ENCODE measurements around the gene SMYD3. TPM values are rescaled to one million over a fixed set of nuclear protein-coding genes. Genes with fewer than 3 reads are reported as not detected.
A peak's percentile ranks its signal among the peaks of the same experiment; 100 is the strongest.

SMYD3 gene
- total and polyA plus RNA-seq, 2 experiments from 2014 or later = 30.8 to 68.5 TPM

DNA sequence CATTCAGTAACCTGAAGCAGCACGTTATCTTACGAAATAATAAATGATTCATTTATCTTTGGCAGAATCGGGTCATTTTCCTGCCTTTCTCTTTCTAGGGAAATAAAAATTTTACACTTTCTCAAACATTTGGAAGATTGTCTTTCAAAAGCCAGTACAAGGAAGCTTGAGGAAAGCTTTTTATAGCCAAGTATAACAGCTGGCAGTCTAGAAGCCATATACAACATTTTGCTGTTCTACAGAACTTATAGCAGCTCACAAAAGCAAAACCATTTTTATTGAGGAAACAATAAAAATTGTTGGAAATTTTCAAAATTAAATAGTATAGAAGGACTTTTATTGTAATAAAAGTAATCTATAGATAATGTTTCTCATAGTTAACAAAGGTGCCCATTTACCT lies 448.6 kb downstream of the SMYD3 start:
- H4K20me1 ChIP-seq (ENCODE audit: insufficient read depth, poor library complexity, severe bottlenecking) = no peaks in the 10 kb centered on the region
- no peak overlapping the region for H3K4me2 ChIP-seq
- H3K4me3 ChIP-seq = no peak overlapping the region
- H3K27me3 ChIP-seq = no peaks in the 10 kb centered on the region
- H3K9me3 ChIP-seq (ENCODE audit: low read depth) = no peaks in the 10 kb centered on the region
- TF ChIP-seq EZH2phosphoT487 (IDR thresholded peaks at IDR 0.05; ENCODE audit: low read depth, severe bottlenecking, unreplicated experiment) = no peak
- TF ChIP-seq EZH2 (IDR thresholded peaks at IDR 0.05; ENCODE audit: borderline replicate concordance) = no peak
- TF ChIP-seq, protein P1, sequence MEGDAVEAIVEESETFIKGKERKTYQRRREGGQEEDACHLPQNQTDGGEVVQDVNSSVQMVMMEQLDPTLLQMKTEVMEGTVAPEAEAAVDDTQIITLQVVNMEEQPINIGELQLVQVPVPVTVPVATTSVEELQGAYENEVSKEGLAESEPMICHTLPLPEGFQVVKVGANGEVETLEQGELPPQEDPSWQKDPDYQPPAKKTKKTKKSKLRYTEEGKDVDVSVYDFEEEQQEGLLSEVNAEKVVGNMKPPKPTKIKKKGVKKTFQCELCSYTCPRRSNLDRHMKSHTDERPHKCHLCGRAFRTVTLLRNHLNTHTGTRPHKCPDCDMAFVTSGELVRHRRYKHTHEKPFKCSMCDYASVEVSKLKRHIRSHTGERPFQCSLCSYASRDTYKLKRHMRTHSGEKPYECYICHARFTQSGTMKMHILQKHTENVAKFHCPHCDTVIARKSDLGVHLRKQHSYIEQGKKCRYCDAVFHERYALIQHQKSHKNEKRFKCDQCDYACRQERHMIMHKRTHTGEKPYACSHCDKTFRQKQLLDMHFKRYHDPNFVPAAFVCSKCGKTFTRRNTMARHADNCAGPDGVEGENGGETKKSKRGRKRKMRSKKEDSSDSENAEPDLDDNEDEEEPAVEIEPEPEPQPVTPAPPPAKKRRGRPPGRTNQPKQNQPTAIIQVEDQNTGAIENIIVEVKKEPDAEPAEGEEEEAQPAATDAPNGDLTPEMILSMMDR (IDR thresholded peaks at IDR 0.05; ENCODE audit: poor library complexity) = no peak
- H3K27ac ChIP-seq = no peak overlapping the region
- H3K4me1 ChIP-seq (ENCODE audit: insufficient read depth) = no peaks in the 10 kb centered on the region
- H3K9me2 ChIP-seq (replicated peaks; ENCODE audit: insufficient read depth) = no peaks in the 10 kb centered on the region
- WGBS (ENCODE audit: low lambda C conversion rate, missing lambda C conversion rate) = 72% methylated on average over 3 of the region's 3 CpGs
- H3K79me2 ChIP-seq = no peaks in the 10 kb centered on the region
- H3K36me3 ChIP-seq (replicated peaks; ENCODE audit: insufficient read depth, low read depth) = no peaks in the 10 kb centered on the region
- H2AFZ ChIP-seq = no peak overlapping the region
- no peak for DNase-seq (ENCODE audit: low spot score)

DNA sequence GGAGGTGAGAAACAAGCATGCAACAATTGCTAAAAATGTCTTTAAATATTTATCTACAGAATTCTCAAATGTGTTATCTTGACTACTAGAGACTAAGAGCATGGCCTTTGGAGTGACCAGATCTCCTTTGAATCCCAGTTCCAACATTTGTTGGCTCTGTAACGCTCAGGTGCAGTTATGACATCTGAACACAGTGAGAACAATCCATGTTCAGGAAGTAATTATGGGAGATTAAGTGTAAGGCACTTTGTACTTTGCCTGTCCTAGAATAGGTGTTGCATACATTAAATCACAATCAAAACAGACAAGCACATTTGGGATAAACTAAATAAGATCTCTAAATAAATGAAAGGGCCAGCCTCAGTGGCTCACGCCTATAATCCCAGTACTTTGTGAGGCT lies 454.5 kb downstream of the SMYD3 start:
- Histone ChIP-seq H3K9me2 (replicated peaks; ENCODE audit: insufficient read depth) (no peaks in the 10 kb centered on the region), H3K36me3 (replicated peaks; ENCODE audit: insufficient read depth, low read depth) (no peaks in the 10 kb centered on the region), H3K4me2 (no peak overlapping the region), H3K27me3 (no peaks in the 10 kb centered on the region), H3K27ac (peak overlapping the region; percentile 7), H3K79me2 (no peaks in the 10 kb centered on the region), H2AFZ (no peak overlapping the region), H4K20me1 (ENCODE audit: insufficient read depth, poor library complexity, severe bottlenecking) (no peaks in the 10 kb centered on the region), H3K9me3 (ENCODE audit: low read depth) (no peaks in the 10 kb centered on the region), H3K4me3 (no peak overlapping the region), H3K4me1 (ENCODE audit: insufficient read depth) (no peaks in the 10 kb centered on the region)
- DNase-seq (ENCODE audit: low spot score) = no peak
- TF ChIP-seq, protein P1 (IDR thresholded peaks at IDR 0.05; ENCODE audit: poor library complexity) = no peak
- TF ChIP-seq EZH2 (IDR thresholded peaks at IDR 0.05; ENCODE audit: borderline replicate concordance) = no peak
- no peak for TF ChIP-seq EZH2phosphoT487 (IDR thresholded peaks at IDR 0.05; ENCODE audit: low read depth, severe bottlenecking, unreplicated experiment)
- 63% methylated on average over 2 of the region's 2 CpGs for WGBS (ENCODE audit: low lambda C conversion rate, missing lambda C conversion rate)

DNA sequence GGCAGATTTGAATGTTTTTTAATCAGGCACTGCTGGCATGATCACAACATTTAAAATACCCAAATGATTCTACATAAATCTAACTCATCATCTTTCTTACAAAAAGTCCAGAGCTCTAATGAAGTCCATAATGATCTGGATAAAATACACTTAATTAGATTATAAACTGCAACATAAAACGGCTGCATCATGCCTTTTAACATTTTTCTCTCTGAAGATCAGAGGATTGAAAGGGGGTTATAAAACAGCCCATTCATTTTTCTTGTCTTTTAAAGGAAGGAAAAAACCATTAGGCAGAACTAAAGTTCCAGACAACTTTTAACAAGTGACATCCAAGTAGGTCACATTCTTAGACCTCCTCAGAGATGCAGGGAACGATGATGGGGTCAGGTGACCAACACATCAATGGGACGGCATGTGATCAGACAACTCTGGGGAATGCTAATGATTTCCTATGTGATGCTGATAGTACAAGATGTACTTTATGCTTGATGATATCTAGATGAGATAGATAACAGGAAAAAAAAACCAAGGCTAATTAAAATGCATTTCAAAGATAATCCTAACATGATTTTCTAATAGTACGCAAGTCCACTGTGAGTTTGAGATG lies 455.1 kb downstream of the SMYD3 start:
- WGBS (ENCODE audit: low lambda C conversion rate, missing lambda C conversion rate) = 60% methylated on average over 4 of the region's 4 CpGs
- no peaks in the 10 kb centered on the region for H3K36me3 ChIP-seq (replicated peaks; ENCODE audit: insufficient read depth, low read depth)

More for the DNA sequence above, 455.1 kb downstream of the SMYD3 start:
- TF ChIP-seq EZH2 (IDR thresholded peaks at IDR 0.05; ENCODE audit: borderline replicate concordance) (no peak), EZH2phosphoT487 (IDR thresholded peaks at IDR 0.05; ENCODE audit: low read depth, severe bottlenecking, unreplicated experiment) (no peak)
- TF ChIP-seq, protein P1 (IDR thresholded peaks at IDR 0.05; ENCODE audit: poor library complexity) = no peak
- Histone ChIP-seq H3K9me2 (replicated peaks; ENCODE audit: insufficient read depth) (no peaks in the 10 kb centered on the region), H3K4me2 (no peak overlapping the region), H3K9me3 (ENCODE audit: low read depth) (no peaks in the 10 kb centered on the region), H2AFZ (no peak overlapping the region), H3K4me1 (ENCODE audit: insufficient read depth) (no peaks in the 10 kb centered on the region), H3K27me3 (no peaks in the 10 kb centered on the region), H3K4me3 (no peak overlapping the region), H4K20me1 (ENCODE audit: insufficient read depth, poor library complexity, severe bottlenecking) (no peaks in the 10 kb centered on the region), H3K79me2 (no peaks in the 10 kb centered on the region), H3K27ac (peak overlapping the region; percentile 7)
- no peak for DNase-seq (ENCODE audit: low spot score)

Measured in hepatocyte (in vitro differentiated cells).